LNCAP (cell line): ENCODE results near the gene DKKL1.

Source experiments
- CTCF ChIP-seq: fragments of 450-650 bp; IDR thresholded peaks from 2 replicates; pipeline ENCODE4 v1.5.1; 2017; ENCODE audit warnings: mild to moderate bottlenecking

Gene DKKL1

GRCh38 chr19:49337267-49338022, 26.2 kb upstream of the DKKL1 start:
- no peak for TF ChIP-seq CTCF

GRCh38 chr19:49338023-49338677, 25.5 kb upstream of the DKKL1 start:
- no peak for TF ChIP-seq CTCF

GRCh38 chr19:49338691-49339300, 24.9 kb upstream of the DKKL1 start:
- TF ChIP-seq CTCF: no peak

- TF ChIP-seq CTCF: no peak
Observed at GRCh38 chr19:49339301-49340068, 24.2 kb upstream of the DKKL1 start.

GRCh38 chr19:49340069-49340864, 23.4 kb upstream of the DKKL1 start:
- no peak for TF ChIP-seq CTCF

GRCh38 chr19:49340865-49341718, 22.6 kb upstream of the DKKL1 start:
- no peak for TF ChIP-seq CTCF
